GM12878 (cell line): ENCODE measurements around the gene DDX39A.

Source experiments
- ATF7 ChIP-seq: fragments of 450-650 bp; IDR thresholded peaks from 2 replicates; pipeline ENCODE4 v1.6.1; 2016; ENCODE audit warnings: low read depth, mild to moderate bottlenecking
- CHD1 ChIP-seq: IDR thresholded peaks from 2 replicates; pipeline ENCODE4 v1.6.1; 2012; ENCODE audit warnings: low read depth, low read length, improper control_type of control experiment
- EGR1 ChIP-seq, 2 experiments: IDR thresholded peaks; 1 replicate in 1 of 2; 2 replicates in 1 of 2; pipeline ENCODE4 v1.6.1; 2011 to 2012; ENCODE audit warnings: low read depth in 2 of 2, low read length in 2 of 2, borderline replicate concordance in 1 of 2, mild to moderate bottlenecking in 1 of 2, moderate library complexity in 1 of 2
- EP300 ChIP-seq, 2 experiments: fragments of 150-350 bp in 1 of 2; IDR thresholded peaks; 2 replicates each; pipeline ENCODE4 v1.6.1; 2011 to 2012; ENCODE audit warnings: low read depth in 2 of 2, low read length in 2 of 2, borderline replicate concordance in 1 of 2, improper control_type of control experiment in 1 of 2, inconsistent platforms in 1 of 2; ENCODE audit not compliant: control insufficient read depth in 1 of 2
- MYC ChIP-seq: IDR thresholded peaks from 2 replicates; pipeline ENCODE4 v1.6.1; 2011; ENCODE audit warnings: mild to moderate bottlenecking, low read length, moderate library complexity, inconsistent platforms; ENCODE audit not compliant: insufficient read depth, insufficient replicate concordance, insufficient read length, severe bottlenecking
- NBN ChIP-seq: fragments of 450-650 bp; IDR thresholded peaks from 2 replicates; pipeline ENCODE4 v1.6.1; 2016
- NRF1 ChIP-seq: conservative IDR thresholded peaks from 2 replicates; pipeline ENCODE4 v1.6.1; 2011; ENCODE audit warnings: mild to moderate bottlenecking, low read depth, low read length, improper control_type of control experiment
- POLR2AphosphoS5 ChIP-seq: IDR thresholded peaks from 2 replicates; pipeline ENCODE4 v1.6.1; 2011; ENCODE audit warnings: mild to moderate bottlenecking, low read length, inconsistent platforms
- RELB ChIP-seq: fragments of 450-650 bp; IDR thresholded peaks from 2 replicates; pipeline ENCODE4 v1.6.1; 2017; ENCODE audit warnings: low read depth, mild to moderate bottlenecking, moderate library complexity
- TARDBP ChIP-seq: IDR thresholded peaks from 2 replicates; pipeline ENCODE4 v1.6.1; 2016; ENCODE audit warnings: borderline replicate concordance
- TCF12 ChIP-seq: IDR thresholded peaks from 2 replicates; pipeline ENCODE4 v1.6.1; 2011; ENCODE audit warnings: low read depth, mild to moderate bottlenecking, low read length
- TF ChIP-seq, protein P1 (sequence below), 3 experiments: IDR thresholded peaks in 2 of 3; conservative IDR thresholded peaks in 1 of 3; 2 replicates each; pipeline ENCODE4 v1.5.1; 2011; ENCODE audit warnings: low read depth in 3 of 3, low read length in 3 of 3, mild to moderate bottlenecking in 3 of 3, control low read depth in 2 of 3, moderate library complexity in 2 of 3, inconsistent platforms in 1 of 3, mixed read lengths in 1 of 3; ENCODE audit not compliant: control insufficient read depth in 2 of 3, insufficient read depth in 1 of 3; ENCODE audit errors: extremely low read depth in 1 of 3
- TF ChIP-seq, protein P2 (sequence below): fragments of 450-650 bp; IDR thresholded peaks from 2 replicates; pipeline ENCODE4 v1.6.1; 2017; ENCODE audit warnings: mild to moderate bottlenecking, moderate library complexity
- TF ChIP-seq, protein P3 (sequence below): fragments of 450-650 bp; IDR thresholded peaks from 2 replicates; pipeline ENCODE4 v1.6.1; 2017; ENCODE audit warnings: borderline replicate concordance

DNA sequence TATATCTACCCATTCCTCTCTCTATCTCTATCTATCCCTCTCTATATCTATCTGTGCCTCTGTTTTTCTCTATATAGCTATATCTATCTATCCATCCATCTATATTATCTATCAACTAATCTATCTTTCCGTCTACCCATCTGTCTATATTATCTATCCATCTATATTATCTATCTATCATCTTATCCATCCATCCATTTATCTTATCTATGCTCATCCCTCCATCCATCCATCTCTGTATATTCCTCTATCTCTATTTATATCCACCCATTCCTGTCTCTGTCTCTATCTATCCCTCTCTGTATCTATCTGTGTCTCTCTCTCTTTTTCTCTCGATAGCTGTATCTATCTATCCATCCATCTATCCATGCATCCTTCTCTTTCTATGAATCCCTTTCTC is 41.8 kb upstream of the DDX39A start:
- TF ChIP-seq POLR2AphosphoS5 (no peak), TCF12 (no peak), EP300 (IDR thresholded peaks at IDR 0.05; ENCODE audit: borderline replicate concordance in 1 of 2, control insufficient read depth in 1 of 2, low read depth in 2 of 2, low read length in 2 of 2) (no peak), NBN (no peak), CHD1 (no peak), MYC (no peak), EGR1 (IDR thresholded peaks at IDR 0.05; ENCODE audit: borderline replicate concordance in 1 of 2, low read depth in 2 of 2, low read length in 2 of 2) (no peak), RELB (no peak), ATF7 (no peak), NRF1 (no peak), TARDBP (no peak)
- TF ChIP-seq, protein P1, sequence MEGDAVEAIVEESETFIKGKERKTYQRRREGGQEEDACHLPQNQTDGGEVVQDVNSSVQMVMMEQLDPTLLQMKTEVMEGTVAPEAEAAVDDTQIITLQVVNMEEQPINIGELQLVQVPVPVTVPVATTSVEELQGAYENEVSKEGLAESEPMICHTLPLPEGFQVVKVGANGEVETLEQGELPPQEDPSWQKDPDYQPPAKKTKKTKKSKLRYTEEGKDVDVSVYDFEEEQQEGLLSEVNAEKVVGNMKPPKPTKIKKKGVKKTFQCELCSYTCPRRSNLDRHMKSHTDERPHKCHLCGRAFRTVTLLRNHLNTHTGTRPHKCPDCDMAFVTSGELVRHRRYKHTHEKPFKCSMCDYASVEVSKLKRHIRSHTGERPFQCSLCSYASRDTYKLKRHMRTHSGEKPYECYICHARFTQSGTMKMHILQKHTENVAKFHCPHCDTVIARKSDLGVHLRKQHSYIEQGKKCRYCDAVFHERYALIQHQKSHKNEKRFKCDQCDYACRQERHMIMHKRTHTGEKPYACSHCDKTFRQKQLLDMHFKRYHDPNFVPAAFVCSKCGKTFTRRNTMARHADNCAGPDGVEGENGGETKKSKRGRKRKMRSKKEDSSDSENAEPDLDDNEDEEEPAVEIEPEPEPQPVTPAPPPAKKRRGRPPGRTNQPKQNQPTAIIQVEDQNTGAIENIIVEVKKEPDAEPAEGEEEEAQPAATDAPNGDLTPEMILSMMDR (IDR thresholded peaks at IDR 0.05 in 2 of 3, conservative IDR thresholded peaks at IDR 0.05 in 1 of 3; ENCODE audit: control insufficient read depth in 2 of 3, extremely low read depth in 1 of 3, insufficient read depth in 1 of 3, low read depth in 3 of 3, low read length in 3 of 3) = no peak
- TF ChIP-seq, protein P2, sequence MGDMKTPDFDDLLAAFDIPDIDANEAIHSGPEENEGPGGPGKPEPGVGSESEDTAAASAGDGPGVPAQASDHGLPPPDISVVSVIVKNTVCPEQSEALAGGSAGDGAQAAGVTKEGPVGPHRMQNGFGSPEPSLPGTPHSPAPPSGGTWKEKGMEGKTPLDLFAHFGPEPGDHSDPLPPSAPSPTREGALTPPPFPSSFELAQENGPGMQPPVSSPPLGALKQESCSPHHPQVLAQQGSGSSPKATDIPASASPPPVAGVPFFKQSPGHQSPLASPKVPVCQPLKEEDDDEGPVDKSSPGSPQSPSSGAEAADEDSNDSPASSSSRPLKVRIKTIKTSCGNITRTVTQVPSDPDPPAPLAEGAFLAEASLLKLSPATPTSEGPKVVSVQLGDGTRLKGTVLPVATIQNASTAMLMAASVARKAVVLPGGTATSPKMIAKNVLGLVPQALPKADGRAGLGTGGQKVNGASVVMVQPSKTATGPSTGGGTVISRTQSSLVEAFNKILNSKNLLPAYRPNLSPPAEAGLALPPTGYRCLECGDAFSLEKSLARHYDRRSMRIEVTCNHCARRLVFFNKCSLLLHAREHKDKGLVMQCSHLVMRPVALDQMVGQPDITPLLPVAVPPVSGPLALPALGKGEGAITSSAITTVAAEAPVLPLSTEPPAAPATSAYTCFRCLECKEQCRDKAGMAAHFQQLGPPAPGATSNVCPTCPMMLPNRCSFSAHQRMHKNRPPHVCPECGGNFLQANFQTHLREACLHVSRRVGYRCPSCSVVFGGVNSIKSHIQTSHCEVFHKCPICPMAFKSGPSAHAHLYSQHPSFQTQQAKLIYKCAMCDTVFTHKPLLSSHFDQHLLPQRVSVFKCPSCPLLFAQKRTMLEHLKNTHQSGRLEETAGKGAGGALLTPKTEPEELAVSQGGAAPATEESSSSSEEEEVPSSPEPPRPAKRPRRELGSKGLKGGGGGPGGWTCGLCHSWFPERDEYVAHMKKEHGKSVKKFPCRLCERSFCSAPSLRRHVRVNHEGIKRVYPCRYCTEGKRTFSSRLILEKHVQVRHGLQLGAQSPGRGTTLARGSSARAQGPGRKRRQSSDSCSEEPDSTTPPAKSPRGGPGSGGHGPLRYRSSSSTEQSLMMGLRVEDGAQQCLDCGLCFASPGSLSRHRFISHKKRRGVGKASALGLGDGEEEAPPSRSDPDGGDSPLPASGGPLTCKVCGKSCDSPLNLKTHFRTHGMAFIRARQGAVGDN = no peak
- TF ChIP-seq, protein P3, sequence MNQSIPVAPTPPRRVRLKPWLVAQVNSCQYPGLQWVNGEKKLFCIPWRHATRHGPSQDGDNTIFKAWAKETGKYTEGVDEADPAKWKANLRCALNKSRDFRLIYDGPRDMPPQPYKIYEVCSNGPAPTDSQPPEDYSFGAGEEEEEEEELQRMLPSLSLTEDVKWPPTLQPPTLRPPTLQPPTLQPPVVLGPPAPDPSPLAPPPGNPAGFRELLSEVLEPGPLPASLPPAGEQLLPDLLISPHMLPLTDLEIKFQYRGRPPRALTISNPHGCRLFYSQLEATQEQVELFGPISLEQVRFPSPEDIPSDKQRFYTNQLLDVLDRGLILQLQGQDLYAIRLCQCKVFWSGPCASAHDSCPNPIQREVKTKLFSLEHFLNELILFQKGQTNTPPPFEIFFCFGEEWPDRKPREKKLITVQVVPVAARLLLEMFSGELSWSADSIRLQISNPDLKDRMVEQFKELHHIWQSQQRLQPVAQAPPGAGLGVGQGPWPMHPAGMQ = no peak
